ENCODE data around the gene ST6GALNAC4.
A peak's percentile ranks its signal among the peaks of the same experiment; 100 is the strongest.

ST6GALNAC4 gene

DNA sequence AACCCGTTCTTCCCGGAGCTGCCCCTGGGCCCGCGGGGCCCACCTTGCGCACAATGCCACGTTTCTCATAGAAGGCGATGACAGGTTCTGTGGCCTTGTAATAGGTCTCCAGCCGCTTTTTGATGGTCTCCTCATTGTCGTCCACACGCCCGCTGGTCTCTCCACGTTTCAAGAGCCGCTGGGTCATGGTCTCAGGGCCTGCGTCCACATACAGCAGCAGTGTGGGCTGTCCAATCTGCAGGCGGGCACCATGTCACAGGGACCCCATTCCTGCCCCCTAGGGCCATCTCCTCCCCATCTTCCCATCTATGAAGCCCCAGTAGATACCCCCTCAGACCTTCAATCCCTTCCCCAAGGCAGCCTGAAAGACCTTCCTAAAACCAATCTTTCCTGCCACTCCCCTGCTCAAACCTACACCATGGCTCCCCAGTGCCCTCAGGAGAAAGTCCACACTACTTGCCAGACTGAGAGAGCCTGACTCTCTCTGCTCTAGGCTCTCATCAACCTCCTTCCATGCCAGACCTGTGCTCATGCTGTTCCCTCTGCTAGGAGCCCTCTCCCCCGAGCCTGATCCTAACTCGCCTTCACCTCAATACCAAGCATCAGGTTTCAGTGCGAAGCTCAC is 48.5 kb downstream of the ST6GALNAC4 start:
- no peak for DNase-seq

DNA sequence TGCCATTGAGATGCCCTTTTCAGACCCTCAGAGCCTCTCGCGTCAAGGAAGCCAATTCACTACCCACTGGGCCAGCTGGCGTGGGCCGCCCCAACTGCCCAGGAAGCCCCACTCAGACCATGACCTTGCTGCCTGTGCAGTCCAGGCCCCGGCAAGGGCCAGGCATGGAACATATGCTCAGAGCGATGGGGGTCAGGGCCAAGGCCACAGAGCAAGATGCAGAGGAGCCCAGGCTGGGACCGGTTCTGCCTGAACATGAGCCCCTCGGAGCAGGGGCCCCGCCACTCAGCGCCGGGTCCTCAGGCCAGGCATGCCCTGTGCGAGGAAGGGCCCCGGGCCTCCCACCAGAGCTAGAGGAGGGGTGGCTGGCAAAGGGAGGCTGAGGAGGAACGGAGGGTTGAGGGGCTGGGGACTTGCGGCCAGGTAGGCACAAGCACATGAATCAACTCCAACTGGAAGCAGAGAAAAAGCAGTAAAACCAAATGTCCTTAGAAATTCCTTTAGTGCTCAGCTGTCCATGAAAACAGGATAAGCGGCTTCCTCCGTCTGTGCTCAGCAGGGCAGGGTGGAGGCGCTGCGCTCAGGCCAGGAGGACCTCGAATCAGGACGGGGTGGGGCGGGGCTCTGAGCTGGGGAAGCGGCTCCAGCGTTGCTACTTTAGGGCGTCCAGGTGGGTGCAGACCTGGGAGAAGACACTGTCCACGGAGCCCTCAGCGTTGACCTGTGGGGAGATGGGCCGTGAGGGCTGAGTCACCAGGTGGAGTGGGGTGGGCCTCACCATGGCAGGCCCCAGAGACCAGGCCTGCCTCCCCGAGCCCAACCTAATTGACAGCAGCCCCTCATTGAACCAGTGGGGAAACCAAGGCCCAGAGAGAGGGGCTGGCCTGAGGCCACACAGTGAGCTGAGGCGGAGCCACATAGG is 49.2 kb downstream of the ST6GALNAC4 start:
- no peak for DNase-seq

DNA sequence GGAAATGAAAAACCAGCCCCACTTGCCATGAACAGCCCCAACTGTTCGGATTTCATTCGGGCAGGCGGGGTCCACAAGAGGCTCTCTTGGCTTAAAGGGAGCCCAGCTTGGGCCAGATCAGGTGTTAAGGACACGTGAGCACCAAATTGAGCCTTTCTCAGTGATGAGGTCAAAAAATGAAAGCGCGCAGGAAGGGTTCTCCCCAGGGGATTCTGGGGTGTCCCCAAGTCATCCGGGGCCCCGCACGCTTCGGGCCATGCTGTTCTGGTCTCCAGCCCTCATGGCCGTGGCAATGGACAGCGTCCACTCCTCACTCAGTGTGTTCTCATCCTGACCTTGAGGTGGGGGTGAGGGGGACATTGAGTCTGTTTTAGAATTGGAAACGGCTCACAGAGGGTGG is 50.3 kb downstream of the ST6GALNAC4 start:
- DNase-seq: no peak

DNA sequence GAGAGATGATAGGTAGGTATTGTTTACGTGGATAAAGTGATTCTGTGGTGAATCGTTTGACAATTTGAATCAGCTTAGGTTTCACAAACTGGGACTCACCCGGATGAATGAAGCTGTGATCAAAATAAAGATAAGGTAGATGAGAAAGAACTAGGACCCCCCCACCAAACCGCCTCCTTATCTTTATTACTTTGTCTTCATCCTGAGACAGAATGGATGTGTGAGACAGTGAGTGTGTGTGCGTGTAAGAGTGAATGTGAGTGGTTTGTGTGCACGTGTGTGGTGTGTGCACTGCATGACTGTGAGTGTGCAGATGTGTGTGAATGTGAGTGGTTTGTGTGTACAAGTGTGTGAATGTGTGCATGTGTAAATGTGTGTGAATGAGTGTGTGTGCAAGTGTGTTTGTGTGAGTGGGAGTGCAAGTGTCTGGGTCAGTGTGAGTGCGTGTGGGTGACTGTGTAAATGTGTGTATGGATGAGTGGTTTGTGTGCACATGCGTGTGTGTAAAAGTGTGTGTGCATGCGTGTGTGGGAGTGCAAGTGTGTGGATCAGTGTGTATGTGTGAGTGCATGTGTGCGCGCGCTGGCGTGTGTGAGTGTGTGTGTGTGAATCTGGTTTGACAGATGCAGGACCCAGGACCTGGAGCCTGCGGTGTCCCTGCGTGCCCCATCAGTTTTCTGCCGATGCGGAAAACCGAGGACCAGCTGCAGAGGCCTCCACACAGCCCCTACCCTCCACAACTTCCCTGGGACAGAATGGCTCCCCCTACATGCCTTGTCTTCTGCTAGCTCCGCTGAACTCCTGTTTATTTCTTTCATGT is 51.0 kb downstream of the ST6GALNAC4 start:
- no peak for DNase-seq

DNA sequence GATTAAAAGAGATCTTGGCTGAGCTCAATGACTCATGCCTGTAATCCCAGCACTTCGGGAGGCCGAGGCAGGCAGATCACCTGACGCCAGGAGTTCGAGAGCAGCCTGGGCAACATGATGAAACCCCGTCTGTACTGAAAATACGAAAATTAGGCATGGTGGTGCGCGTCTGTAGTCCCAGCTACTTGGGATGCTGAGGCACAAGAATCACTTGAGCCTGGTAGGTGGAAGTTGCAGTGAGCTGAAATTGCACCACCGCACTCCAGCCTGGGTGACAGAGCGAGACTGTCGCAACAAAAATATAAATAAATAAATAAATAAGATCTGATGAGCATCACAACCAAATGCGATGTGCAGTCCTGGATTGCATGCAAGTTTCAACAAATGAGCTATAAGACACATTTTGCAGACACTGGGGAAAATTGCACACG is 53.6 kb downstream of the ST6GALNAC4 start:
- no peak for DNase-seq

DNA sequence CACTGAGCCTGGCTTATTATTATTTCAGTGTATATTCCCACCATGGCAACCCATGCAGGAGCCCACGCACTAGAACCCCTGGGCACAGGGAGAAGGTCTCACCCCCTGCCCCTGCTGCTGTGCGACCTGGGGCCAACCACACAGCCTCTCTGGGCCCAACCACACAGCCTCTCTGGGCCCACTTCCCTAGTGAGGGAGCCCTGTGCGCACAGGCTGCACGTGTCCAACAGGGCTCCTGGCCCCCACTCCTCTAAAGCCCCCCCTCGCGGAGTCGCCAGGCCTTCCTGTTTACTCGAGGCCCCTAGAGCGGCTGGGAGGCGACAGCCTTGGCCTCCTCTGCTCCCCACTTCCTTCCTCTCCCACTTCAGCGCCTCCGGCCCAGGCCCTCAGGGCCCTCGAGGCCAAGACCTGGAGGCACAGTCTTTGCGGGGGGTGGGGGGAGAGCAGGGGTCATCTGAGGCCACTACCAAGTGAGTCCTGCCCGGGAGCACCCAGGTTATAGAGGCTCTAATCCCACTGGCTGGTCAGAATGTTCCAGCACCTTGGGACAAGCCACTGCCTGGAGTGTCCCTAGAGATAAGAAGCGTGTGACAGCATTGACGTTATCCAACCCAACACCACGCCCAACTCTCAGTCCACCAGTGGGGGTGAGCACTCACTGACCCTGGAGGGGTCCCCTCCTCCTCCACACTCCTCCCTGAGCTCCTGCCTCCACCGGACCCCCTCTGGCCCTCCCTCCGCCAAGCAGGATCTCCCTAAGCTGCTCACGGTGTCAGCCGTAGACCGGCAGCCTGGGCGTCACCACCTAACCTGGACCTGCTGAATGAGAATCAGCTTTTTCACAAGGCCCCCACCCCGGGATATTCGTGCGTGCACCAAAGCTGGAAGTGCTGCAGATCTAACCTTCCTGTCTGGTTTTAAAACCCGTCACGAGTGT is 54.5 kb downstream of the ST6GALNAC4 start:
- peak; percentile 92 to 95 for DNase-seq

DNA sequence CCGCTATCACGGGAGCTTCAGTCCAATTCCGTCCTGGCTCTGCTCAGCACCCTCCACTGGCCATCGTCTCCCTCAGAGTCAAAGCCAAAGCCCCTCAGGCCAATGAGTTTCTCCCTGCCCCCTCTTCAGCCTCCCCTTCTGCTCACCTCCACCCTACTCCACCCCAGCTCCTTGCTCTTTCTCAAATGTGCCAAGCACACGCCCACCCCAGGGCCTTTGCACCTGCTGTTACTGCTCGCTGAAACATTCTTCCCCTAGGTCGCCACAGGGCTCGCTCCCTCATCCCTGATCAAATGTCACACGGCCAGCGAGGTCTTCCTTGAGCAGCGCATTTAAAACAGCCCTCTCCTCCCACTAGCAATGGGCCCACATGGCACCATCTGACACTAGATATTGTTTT is 56.1 kb downstream of the ST6GALNAC4 start:
- no peak for DNase-seq

DNA sequence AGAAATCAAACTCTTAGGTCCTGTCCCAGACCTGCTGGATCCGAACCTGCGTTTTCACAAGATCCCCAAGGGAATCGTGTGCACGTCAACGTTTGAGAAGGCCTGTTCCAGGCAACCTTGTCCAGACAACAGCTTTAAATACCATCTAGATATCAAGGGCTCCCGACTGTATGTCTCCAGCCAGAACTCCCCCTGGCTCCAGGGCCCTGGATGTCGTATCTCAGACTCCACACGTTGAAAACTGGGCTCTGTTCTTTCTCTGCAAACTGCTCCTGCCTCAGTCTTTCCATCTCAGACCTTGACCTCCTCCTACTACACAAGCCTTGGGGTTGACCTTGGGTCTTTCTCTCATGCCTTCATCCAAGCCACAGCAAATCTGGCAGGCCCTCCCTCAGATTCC is 56.6 kb downstream of the ST6GALNAC4 start:
- no peak for DNase-seq

DNA sequence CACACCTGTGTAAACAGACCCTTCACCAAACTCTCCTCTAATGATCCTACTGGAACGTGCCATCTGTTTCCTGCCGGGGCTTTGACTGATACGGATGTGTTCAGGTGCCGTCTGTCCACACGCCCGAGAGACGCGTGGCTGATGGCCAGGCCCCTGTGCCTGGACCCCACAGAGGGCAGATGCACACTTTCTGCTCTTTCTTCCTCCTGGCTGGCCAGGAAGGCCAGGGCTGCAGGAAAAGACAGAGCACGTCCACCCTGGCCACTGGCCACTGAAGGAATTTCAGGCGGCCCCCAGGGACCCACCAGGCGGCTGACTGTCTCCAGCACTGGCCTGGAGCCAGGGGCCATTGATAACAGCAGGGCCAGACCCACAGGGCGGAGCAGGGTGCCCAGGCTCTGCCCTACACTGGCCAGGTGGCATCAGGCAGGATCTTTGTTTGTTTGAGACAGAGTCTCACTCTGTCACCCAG is 58.8 kb downstream of the ST6GALNAC4 start:
- no peak for DNase-seq

Measured in Kasumi-1 (cell line).